Activated CD8-positive, alpha-beta memory T cell treated with anti-CD3 and anti-CD28 coated beads, Interleukin-2, amount 50 U/mL, for 1 hour (primary cell): ENCODE results near the gene ABHD5.
A peak's percentile ranks its signal among the peaks of the same experiment; 100 is the strongest.
"Not testable (repeated sequence)": the region's sequence is repeated elsewhere in the genome, so short reads cannot be mapped to it uniquely, and the experiment has no call there.

Experiments used
- DNase-seq: peaks from one replicate; pipeline ENCODE4 v3.0.0-alpha.2; 2020; ENCODE audit errors: extremely low read depth

Gene ABHD5

DNA sequence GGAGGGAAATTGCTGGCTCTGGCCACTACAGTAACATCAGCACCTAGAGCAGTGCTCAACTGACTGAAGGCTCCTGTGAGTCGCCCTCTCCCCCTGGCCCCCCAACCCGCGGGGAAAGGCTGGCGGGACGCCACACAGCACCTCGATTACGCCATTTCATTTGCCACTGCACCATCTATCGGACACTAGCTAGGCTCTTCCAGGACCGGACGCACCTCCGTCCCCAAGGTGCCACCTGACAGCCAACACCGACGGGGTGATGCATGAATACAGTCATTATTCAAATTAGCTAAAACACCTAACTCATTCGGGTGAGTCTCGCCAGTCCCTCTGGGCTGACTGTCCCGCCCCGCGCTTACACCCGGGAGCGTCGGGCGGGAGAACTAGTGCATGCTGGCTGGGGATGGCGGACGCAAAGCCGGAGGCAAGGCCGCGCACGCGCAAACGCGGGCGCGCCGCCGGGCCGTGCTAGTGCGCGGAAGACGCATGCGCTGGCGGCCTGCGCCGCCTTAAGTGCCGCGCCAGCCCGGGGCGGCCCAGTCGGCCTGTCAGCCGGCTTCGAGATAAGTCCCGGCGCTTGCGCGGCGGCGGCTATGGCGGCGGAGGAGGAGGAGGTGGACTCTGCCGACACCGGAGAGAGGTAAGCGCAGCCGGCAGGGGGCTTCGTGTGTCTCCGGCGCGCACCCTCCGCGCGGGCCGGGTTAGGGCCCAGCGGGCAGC, at the start of gene ABHD5:
Gene ABHD5, plus strand, starts transcription at position 539 of the 720 bp plus-strand sequence. Its CDS starts 55 bp downstream, at position 594.
- DNase-seq = peak; percentile 69

DNA sequence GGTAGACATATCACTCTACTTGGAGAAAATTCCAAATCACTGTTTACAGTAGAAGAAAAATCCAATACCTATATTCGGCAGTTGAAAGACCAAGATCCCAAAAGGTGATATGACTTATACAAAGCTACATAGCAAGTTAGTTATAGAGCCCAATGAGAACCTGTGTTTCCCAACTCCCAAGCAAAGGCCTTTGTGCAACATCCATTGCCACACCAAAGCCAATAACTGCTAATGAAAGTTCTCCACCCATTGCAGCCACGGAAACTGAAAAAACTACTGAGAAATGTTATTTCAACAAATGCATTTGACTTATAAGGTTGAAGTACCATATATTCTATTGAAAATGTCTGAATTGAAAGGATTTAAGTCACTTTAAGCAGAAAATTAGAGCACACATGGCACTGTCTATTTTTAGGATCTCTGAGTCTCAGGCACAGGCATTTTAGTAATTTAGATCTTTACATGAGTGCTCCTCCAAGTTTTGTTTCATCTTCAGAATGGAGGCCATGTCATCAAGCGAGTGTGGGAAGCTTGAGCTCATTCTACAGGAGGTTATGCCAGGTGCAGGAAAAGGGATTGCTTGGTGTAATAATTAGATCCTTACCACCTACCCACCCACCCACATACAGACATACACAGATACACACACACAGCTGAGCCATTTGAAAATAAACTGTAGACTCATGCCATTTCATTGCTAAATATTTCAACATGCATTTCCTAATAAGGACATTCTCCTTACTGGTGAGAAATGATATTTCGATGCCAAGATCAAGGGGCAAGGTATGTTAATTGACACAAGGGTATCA, 49.2 kb upstream of the ABHD5 start:
- DNase-seq = no peak

GRCh38 chr3:43644443-43644842, 46.3 kb upstream of the ABHD5 start:
- DNase-seq = no peak

- no peak for DNase-seq
These were observed 43.2 kb upstream of the ABHD5 start for GRCh38 chr3:43647331-43648166.

GRCh38 chr3:43648957-43649356, 41.8 kb upstream of the ABHD5 start:
- no peak for DNase-seq

GRCh38 chr3:43649365-43649968, 41.3 kb upstream of the ABHD5 start:
- no peak for DNase-seq

DNA sequence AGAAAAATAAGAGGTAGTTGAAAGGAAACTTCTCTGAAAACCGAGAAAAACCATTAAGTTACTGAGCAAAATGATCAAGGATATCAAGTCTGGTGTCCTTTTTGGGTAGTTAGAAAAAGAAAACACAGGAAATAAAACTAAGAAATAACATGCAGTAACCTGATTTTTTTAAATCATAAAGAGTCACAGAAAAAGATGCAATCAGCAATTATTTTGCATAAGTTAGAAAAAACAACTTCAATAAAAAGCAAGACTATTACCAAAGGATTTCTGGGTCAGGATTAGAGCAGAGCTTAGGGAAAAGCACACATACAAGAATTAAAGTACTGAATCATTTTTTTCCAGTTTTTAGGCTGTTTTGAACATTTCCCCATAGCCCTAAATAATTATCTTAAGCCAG, 40.4 kb upstream of the ABHD5 start:
- no peak for DNase-seq

DNA sequence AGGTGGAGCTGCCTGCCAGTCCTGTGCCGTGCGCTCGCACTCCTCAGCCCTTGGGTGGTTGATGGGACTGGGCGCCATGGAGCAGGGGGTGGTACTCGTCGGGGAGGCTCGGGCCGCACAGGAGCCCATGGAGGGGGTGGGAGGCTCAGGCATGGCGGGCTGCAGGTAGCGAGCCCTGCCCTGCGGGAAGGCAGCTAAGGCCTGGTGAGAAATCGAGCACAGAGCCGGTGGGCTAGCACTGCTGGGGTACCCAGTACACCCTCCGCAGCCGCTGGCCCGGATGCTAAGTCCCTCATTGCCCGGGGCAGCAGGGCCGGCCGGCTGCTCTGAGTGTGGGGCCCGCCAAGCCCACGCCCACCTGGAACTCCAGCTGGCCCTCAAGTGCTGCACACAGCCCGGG, 34.3 kb upstream of the ABHD5 start:
- DNase-seq = not testable (repeated sequence)

DNA sequence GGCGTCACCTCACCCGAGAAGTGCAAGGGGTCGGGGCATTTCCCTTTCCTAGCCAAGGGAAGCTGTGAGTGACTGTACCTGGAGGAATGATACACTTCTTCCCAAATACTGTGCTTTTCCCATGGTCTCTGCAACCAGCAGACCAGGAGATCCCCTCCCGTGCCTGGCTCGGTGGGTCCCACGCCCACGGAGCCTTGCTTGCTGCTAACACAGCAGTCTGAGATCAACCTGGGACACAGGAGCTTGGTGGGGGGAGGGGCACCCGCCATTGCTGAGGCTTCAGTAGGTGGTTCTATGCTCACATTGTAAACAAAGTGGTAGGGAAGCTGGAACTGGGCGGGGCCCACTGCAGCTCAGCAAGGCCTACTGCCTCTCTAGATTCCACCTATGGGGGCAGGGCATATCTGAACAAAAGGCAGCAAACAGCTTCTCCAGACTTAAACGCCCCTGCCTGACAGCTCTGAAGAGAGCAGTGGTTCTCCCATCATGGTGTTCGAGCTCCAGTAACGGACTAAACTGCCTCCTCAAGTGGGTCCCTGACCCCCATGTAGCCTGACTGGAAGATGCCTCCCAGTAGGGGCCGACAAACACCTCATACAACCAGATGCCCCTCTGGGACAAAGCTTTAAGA, 31.4 kb upstream of the ABHD5 start:
- no peak for DNase-seq

- DNase-seq = not testable (repeated sequence)
These were observed 29.4 kb upstream of the ABHD5 start for GRCh38 chr3:43661376-43661775.

DNA sequence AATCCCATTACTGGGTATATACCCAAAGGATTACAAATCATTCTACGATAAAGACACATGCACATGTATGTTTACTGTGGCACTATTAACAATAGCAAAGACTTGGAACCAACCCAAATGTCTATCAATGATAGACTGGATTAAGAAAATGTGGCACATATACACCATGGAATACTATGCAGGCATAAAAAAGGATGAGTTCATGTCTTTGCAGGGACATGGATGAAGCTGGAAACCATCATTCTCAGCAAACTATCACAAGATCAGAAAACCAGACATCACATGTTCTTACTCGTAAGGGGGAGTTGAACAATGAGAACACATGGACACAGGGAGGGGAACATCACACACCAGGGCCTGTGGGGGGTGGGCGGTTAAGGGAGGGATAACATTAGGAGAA, 25.7 kb upstream of the ABHD5 start:
- not testable (repeated sequence) for DNase-seq

DNA sequence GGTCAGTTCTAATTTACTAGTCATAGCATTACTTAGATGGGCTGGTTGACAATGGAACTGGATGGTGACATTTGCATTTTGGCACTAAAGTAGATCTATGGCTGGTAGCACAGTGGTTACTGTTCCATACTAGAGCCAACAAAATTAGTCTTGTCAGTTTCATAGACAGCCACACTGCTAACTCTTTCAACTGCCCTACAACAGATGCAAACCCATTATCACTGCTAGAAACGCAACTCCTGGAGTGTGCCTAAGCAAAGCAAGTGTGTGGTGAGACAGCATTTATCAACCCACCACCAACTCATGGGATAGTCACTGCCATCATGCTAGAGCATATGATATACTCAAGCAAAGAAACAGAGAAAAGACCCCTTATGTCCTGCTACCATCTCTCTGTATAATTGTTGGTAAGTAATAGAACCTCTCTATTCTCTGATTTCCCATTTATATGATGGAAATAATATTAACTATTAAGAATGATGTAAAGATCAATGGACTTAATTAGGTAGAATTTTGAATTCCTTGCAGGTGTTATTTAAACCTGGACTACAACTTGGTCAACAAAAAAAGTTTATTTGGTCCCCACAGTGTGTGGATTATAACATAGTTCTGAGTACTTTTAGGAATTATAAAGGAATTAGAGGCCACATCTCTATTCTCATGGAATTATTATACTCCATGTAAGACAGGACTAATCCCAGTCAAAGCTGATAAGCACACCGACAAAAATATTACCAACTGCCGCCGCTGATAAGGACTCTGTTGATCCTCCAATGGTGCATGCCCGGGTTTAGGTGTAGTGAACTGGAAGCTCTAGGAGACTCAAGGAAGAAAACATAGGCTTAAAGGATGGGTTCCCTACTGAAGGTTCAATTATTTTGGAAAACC, 19.9 kb upstream of the ABHD5 start:
- DNase-seq = no peak

DNA sequence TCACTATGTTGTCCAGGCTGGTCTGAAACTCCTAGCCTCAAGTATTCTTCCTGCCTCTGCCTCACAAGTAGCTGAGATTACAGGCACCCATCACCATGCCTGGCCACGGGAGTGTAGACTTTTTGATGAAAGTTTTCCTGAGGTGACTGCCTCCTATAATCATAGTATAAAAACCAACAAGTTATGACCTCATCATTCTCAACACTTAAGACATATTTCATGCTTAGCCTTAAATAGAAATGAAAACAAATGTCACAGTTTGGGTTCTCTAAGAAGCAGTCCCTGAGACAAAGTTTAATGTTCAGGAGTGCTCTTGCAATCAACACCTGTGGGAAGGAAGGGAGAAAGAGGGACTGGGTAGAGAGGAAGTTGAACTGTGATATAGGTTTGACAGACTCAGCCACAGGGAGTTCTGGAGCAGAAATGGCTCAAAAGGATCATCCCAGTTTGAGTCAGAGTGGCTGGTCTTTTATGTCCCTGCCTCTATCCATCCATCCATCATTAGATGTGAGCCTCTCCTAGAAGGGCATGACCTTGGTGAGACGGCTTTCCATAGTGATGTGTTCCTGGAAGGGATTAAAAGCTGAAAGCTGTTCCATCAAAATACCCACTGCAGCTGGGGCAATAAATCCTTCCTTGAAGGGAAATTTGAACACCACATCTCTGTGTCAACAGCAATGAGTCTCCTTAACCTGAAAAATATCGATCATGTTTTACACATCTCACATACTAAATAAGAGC, 16.2 kb upstream of the ABHD5 start:
- no peak for DNase-seq

DNA sequence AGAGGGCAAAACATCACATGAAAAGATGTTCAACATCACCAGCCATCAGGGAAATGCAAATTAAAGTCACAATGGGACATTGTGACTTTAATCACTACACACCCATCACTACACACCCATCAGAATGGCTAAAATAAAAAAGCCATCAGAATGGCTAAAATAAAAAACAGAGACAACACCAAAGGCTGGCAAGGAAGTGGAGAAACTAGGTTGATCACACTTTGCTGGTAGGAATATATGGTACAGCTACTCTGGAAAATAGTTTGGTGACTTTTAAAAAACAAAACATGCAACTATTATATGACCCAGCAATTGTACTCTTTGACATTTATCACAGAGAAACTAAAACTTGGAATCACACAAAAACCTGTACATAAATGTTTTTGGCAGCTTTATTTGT, 15.1 kb upstream of the ABHD5 start:
- DNase-seq = no peak

DNA sequence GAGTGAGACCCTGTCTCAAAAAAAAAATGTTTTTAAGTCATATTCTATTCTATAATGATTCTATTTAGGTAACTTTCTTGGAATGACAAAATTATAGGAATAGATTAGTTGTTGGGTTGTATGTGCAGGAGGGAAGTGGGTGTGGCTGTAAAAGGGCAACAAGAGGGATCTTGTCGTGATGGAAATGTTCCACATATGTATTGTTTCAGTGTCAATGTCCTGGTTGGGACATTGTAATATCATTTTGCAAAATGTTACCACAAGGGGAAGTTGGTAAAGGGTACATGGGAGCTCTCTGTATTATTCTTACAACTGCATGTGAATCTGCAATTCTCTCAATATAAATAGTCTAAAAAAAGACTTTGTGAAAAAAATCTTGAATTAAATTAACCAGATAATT, 14.3 kb upstream of the ABHD5 start:
- no peak for DNase-seq

GRCh38 chr3:43678375-43678774, 12.4 kb upstream of the ABHD5 start:
- DNase-seq = not testable (repeated sequence)

DNA sequence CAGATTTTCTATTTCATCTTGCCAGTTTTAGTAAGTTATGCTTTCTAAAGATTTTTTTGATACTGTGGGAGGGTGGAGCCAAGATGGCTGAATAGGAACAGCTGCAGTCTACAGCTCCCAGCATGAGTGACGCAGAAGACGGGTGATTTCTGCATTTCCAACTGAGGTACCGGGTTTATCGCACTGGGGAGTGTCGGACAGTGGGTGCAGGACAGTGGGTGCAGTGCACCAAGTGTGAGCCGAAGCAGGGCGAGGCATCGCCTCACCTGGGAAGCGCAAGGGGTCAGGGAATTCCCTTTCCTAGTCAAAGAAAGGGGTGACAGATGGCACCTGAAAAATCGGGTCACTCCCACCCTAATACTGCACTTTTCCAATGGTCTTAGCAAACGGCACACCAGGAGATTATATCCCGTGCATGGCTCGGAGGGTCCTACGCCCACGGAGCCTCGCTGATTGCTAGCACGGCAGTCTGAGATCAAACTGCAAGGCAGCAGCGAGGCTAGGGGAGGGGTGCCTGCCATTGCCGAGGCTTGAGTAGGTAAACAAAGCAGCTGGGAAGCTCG, 11.8 kb upstream of the ABHD5 start:
- DNase-seq = not testable (repeated sequence)

DNA sequence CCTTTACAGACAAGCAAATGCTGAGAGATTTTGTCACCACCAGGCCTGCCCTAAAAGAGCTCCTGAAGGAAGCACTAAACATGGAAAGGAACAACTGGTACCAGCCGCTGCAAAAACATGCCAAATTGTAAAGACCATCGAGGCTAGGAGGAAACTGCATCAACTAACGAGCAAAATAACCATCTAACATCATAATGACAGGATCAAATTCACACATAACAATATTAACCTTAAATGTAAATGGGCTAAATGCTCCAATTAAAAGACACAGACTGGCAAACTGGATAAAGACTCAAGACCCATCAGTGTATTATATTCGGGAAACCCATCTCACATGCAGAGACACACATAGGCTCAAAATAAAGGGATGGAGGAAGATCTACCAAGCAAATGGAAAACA, 9.9 kb upstream of the ABHD5 start:
- DNase-seq = not testable (repeated sequence)

GRCh38 chr3:43684944-43685343, 5.8 kb upstream of the ABHD5 start:
- DNase-seq = no peak
